ENCODE measurements around the gene PHF21A.

- TF ChIP-seq CTCF (IDR thresholded peaks at IDR 0.05) (no peak), POLR2A (IDR thresholded peaks at IDR 0.05) (no peak)
Observed at GRCh38 chr11:46036009-46036408, 85.2 kb downstream of the PHF21A start.
